HEK293T (cell line): Measurements from ENCODE around the gene DNAJB12.

ENCODE experiments used
- ARNT ChIP-seq: fragments of 450-650 bp; IDR thresholded peaks from 2 replicates; pipeline ENCODE4 v1.6.1; 2017; ENCODE audit warnings: mild to moderate bottlenecking
- BHLHE40 ChIP-seq: fragments of 450-650 bp; IDR thresholded peaks from 2 replicates; pipeline ENCODE4 v1.6.1; 2016; ENCODE audit warnings: mild to moderate bottlenecking, moderate library complexity, borderline replicate concordance
- FOXA1 ChIP-seq: fragments of 450-650 bp; IDR thresholded peaks from 2 replicates; pipeline ENCODE4 v1.6.1; 2016; ENCODE audit warnings: mild to moderate bottlenecking
- FOXM1 ChIP-seq: fragments of 450-650 bp; IDR thresholded peaks from 2 replicates; pipeline ENCODE4 v1.6.1; 2017; ENCODE audit warnings: mild to moderate bottlenecking, borderline replicate concordance
- HDGF ChIP-seq: fragments of 450-650 bp; IDR thresholded peaks from 2 replicates; pipeline ENCODE4 v1.6.1; 2017; ENCODE audit warnings: antibody characterized with exemption, borderline replicate concordance
- NFRKB ChIP-seq: fragments of 450-650 bp; IDR thresholded peaks from 2 replicates; pipeline ENCODE4 v1.6.1; 2016; ENCODE audit warnings: mild to moderate bottlenecking, moderate library complexity
- PKNOX1 ChIP-seq: fragments of 450-650 bp; IDR thresholded peaks from 2 replicates; pipeline ENCODE4 v1.6.1; 2016
- SUZ12 ChIP-seq: fragments of 450-650 bp; IDR thresholded peaks from 2 replicates; pipeline ENCODE4 v1.6.1; 2016; ENCODE audit warnings: mild to moderate bottlenecking
- ZNF384 ChIP-seq: fragments of 450-650 bp; IDR thresholded peaks from 2 replicates; pipeline ENCODE4 v1.6.1; 2016

GRCh38 chr10:72297805-72298591 is 56.7 kb downstream of the DNAJB12 start:
- TF ChIP-seq FOXM1 (no peak), SUZ12 (no peak), PKNOX1 (no peak), BHLHE40 (no peak), FOXA1 (no peak), HDGF (no peak; the same call in 1 of the 2 replicates), ZNF384 (no peak), NFRKB (no peak), ARNT (no peak)
